Measurements from ENCODE around the gene ZBTB33.

- no peak for TF ChIP-seq CTCF (IDR thresholded peaks at IDR 0.05)
- TF ChIP-seq POLR2A (IDR thresholded peaks at IDR 0.05) = no peak
Measured at GRCh38 chrX:120235284-120235683, 15.3 kb upstream of the ZBTB33 start.
